ENCODE data around the gene PTTG1IP. TPM values are rescaled to one million over a fixed set of nuclear protein-coding genes. Genes with fewer than 3 reads are reported as not detected.

Gene PTTG1IP
- total RNA-seq, 6 donors from 2014 or later: 150 to 316 (median 247) TPM

DNA sequence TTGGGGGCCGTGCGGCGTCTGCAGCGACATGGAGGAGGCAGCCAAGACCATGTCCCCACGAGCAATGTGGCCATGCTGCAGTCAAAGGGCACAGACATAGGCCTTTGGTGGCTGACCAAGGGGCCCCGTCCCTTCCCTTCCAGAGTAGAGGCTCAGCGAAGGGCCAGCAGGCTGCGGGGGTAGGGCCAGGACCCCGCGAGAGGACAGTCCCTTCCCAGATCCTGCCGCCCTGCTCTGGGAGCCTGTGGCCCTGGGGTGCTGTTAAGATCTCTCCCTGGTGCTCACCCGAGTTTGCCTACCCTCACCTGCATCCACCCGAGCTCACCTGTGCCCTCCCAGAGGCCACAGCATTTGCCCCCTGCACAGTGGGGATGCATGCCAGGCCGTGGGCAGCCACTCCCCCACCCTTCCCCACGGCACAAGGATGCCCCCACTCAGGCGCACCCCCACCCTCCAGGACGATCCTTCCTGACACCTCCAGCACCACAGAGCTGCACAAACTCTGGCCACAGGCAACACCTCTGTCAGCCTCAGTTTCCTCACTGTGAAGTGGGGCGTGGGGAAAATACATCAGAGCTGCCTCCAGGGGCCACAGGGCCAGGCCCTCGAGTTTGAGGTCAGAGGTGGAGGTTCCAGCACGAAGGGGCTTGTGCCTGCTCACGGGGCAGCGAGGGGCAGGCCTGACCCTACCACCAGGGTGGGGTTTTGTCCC is 31.7 kb upstream of the PTTG1IP start:
- Histone ChIP-seq H3K4me1 (peaks cover 13 to 42% (median 26%) of the 10 kb centered on the region in 4 donors), H3K9me3 (no peaks in the 10 kb centered on the region), H3K27me3 (no peaks in the 10 kb centered on the region), H3K36me3 (peaks cover 0 to 21% (median 15%) of the 10 kb centered on the region in 4 donors), H3K4me3 (no peak overlapping the region), H3K27ac (peak overlapping the region in 2 of 4 donors; percentile 11 to 32)
- ATAC-seq (ENCODE audit: low FRiP score in 2 of 2): no peak
- WGBS, 2 donors: 91 to 97% methylated on average over 9 to 20 of the region's 22 CpGs
- DNase-seq: peak in 1 of 2 donors; percentile 56
- TF ChIP-seq POLR2AphosphoS5 (IDR thresholded peaks at IDR 0.05) (no peak), EP300 (IDR thresholded peaks at IDR 0.05) (no peak), POLR2A (IDR thresholded peaks at IDR 0.05) (no peak)
- TF ChIP-seq, protein P1, sequence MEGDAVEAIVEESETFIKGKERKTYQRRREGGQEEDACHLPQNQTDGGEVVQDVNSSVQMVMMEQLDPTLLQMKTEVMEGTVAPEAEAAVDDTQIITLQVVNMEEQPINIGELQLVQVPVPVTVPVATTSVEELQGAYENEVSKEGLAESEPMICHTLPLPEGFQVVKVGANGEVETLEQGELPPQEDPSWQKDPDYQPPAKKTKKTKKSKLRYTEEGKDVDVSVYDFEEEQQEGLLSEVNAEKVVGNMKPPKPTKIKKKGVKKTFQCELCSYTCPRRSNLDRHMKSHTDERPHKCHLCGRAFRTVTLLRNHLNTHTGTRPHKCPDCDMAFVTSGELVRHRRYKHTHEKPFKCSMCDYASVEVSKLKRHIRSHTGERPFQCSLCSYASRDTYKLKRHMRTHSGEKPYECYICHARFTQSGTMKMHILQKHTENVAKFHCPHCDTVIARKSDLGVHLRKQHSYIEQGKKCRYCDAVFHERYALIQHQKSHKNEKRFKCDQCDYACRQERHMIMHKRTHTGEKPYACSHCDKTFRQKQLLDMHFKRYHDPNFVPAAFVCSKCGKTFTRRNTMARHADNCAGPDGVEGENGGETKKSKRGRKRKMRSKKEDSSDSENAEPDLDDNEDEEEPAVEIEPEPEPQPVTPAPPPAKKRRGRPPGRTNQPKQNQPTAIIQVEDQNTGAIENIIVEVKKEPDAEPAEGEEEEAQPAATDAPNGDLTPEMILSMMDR (IDR thresholded peaks at IDR 0.05): no peak

DNA sequence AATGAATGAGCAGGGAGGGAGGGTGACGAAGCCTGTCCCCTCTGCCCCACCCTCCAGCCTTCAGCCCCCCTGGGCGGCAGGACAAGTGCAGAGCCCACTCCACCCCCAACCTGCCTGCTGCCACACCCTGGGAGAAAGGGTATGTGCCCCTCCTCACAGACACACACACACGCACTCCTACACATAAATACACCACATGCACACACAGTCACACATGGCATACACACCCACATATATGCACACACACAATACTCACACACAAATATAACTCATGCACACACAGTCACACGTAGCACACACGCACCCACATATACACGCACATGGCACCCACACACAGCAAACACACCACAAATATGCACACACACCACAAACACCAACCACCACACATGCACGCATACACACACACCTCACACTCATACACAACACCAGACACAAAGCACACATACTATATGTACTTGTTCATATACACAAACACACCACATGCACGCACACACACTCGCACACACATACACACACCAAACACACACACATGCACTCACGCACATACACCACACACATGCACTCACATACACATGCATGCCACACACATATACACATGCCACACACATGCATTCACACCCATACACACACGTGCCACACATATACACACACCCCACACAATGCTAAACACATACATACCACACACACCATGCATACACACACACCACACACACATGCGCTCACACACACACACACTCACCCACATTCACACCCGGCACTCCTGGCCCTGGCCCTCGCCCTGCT is 30.8 kb upstream of the PTTG1IP start:
- Histone ChIP-seq H3K9me3 (no peaks in the 10 kb centered on the region), H3K36me3 (peaks cover 0 to 28% (median 20%) of the 10 kb centered on the region in 4 donors), H3K27me3 (no peaks in the 10 kb centered on the region), H3K27ac (no peak overlapping the region), H3K4me3 (no peak overlapping the region), H3K4me1 (peaks cover 11 to 40% (median 26%) of the 10 kb centered on the region in 4 donors)
- DNase-seq: no peak
- TF ChIP-seq POLR2A (IDR thresholded peaks at IDR 0.05): no peak
- TF ChIP-seq EP300 (IDR thresholded peaks at IDR 0.05): no peak
- TF ChIP-seq, protein P1 (IDR thresholded peaks at IDR 0.05): no peak
- TF ChIP-seq POLR2AphosphoS5 (IDR thresholded peaks at IDR 0.05): no peak
- WGBS, 2 donors: 91 to 96% methylated on average over 14 of the region's 14 CpGs
- no peak for ATAC-seq (ENCODE audit: low FRiP score in 2 of 2)

DNA sequence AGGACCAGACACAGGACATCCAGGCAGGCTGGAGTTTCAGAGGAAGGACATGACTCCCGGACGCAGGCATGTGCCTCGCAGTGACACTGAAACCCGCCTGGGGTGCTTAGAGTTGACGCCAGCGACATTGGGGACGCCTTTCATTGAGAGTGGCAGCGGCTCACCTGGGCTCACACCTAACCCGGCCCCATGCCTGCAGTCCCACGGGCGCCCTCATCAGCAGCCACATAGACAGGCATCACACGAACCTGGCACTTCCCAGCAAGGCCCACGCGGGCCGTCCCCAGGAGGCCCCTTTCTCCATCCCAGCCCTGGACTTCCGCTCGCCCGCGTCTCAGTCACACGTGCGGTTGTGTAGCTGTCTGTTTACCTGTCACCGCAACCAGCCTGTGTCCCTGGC is 30.2 kb upstream of the PTTG1IP start:
- no peak for TF ChIP-seq POLR2A (IDR thresholded peaks at IDR 0.05)
- no peak for TF ChIP-seq POLR2AphosphoS5 (IDR thresholded peaks at IDR 0.05)
- TF ChIP-seq EP300 (IDR thresholded peaks at IDR 0.05): no peak
- TF ChIP-seq, protein P1 (IDR thresholded peaks at IDR 0.05): no peak
- 92 to 93% methylated on average over 17 to 22 of the region's 22 CpGs for WGBS, 2 donors
- Histone ChIP-seq H3K4me1 (peaks cover 9 to 34% (median 24%) of the 10 kb centered on the region in 4 donors), H3K27me3 (no peaks in the 10 kb centered on the region), H3K36me3 (peaks cover 0 to 28% (median 20%) of the 10 kb centered on the region in 4 donors), H3K27ac (no peak overlapping the region), H3K9me3 (no peaks in the 10 kb centered on the region), H3K4me3 (no peak overlapping the region)
- peak in 1 of 2 donors; percentile 71 for DNase-seq
- no peak for ATAC-seq (ENCODE audit: low FRiP score in 2 of 2)

DNA sequence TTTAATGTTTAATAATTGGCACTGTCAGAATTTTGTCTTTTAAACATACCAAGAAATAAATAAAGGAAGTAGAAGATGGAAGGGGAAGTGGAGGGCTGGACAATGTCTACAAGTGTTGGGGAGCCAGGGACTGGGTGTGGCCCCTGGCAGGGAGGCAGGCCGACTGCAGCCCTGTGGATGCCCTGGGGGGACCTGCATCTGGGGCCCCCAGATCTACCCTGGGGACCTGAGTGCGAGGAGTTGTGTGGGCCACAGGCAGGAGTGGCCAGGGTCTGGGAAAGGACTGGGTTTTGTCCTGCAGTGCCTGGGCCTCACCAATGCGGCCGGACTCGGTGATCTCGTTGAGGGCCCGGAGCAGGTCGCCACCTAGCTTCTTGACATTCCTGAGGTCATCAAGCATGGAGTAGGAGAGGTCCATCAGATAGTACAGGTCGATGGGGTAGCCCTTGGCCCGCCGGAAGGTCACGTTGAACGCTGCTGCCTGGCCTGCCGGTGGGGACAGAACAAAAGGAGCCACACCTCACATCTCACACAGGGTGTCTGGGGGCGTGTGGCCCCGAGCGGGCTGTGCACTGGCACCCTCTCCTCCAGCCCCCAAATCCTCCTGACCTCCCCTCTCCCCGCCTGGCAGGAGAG is 29.7 kb upstream of the PTTG1IP start:
- Histone ChIP-seq H3K4me1 (peaks cover 5 to 29% (median 21%) of the 10 kb centered on the region in 4 donors), H3K36me3 (peaks cover 0 to 28% (median 20%) of the 10 kb centered on the region in 4 donors), H3K27ac (no peak overlapping the region), H3K27me3 (no peaks in the 10 kb centered on the region), H3K4me3 (no peak overlapping the region), H3K9me3 (no peaks in the 10 kb centered on the region)
- ATAC-seq (ENCODE audit: low FRiP score in 2 of 2) (no peak), DNase-seq (peak in 1 of 2 donors; percentile 70)
- TF ChIP-seq, protein P1 (IDR thresholded peaks at IDR 0.05): no peak
- no peak for TF ChIP-seq EP300 (IDR thresholded peaks at IDR 0.05)
- no peak for TF ChIP-seq POLR2AphosphoS5 (IDR thresholded peaks at IDR 0.05)
- no peak for TF ChIP-seq POLR2A (IDR thresholded peaks at IDR 0.05)
- WGBS, 2 donors: 77 to 88% methylated on average over 13 to 14 of the region's 18 CpGs

Measured in upper lobe of left lung (tissue), 6 donors.